GM06990 (cell line): ENCODE measurements around the gene LSM7.

ENCODE experiments used
- DNase-seq: peaks from one replicate; pipeline ENCODE4 v3.0.0-alpha.2; 2011; ENCODE audit not compliant: insufficient read length; ENCODE audit errors: extremely low read depth
- H3K27me3 ChIP-seq: replicated peaks from 2 replicates; pipeline ENCODE4 v1.6.0; 2011; ENCODE audit warnings: low read length; ENCODE audit not compliant: control insufficient read depth, insufficient read depth
- H3K36me3 ChIP-seq: 2 replicates; pipeline ENCODE4 v1.5.1; 2011; ENCODE audit warnings: low read length; ENCODE audit not compliant: control insufficient read depth, insufficient read depth
- H3K4me3 ChIP-seq: replicated peaks from 2 replicates; pipeline ENCODE4 v1.5.1; 2011; ENCODE audit warnings: low read depth, mild to moderate bottlenecking, control low read depth, low read length
- TF ChIP-seq, protein P1 (sequence below): IDR thresholded peaks from 2 replicates; pipeline ENCODE4 v1.5.1; 2011; ENCODE audit warnings: low read length, control low read depth, mild to moderate bottlenecking, inconsistent platforms; ENCODE audit not compliant: insufficient read depth, poor library complexity, severe bottlenecking

LSM7 gene

GRCh38 chr19:2324220-2324948, 4.0 kb downstream of the LSM7 start:
- Histone ChIP-seq H3K36me3 (peaks cover 13% of the 10 kb centered on the region), H3K27me3 (no peaks in the 10 kb centered on the region), H3K4me3 (peak overlapping the region; percentile 15)
- DNase-seq: no peak
- TF ChIP-seq, protein P1, sequence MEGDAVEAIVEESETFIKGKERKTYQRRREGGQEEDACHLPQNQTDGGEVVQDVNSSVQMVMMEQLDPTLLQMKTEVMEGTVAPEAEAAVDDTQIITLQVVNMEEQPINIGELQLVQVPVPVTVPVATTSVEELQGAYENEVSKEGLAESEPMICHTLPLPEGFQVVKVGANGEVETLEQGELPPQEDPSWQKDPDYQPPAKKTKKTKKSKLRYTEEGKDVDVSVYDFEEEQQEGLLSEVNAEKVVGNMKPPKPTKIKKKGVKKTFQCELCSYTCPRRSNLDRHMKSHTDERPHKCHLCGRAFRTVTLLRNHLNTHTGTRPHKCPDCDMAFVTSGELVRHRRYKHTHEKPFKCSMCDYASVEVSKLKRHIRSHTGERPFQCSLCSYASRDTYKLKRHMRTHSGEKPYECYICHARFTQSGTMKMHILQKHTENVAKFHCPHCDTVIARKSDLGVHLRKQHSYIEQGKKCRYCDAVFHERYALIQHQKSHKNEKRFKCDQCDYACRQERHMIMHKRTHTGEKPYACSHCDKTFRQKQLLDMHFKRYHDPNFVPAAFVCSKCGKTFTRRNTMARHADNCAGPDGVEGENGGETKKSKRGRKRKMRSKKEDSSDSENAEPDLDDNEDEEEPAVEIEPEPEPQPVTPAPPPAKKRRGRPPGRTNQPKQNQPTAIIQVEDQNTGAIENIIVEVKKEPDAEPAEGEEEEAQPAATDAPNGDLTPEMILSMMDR: no peak

DNA sequence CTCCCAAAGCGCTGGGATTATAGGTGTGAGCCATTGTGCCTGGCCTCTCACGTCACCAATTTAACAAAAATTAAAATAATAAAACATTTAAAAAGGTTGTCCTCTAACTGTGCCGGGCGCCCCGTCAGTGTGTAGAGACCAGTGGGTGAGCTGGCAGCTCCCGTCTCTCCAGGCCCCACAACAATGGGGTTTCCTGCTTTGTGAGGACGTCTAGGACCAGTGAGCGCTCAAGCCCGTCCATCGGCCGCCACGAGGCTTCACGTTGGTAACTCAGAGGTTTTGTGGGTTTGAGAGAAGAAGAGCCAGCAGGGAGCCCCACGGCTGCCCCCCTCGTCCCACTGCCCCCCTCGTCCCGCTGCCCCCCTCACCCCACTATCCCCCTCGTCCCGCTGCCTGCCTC, 4.7 kb downstream of the LSM7 start:
- Histone ChIP-seq H3K4me3 (no peak overlapping the region), H3K27me3 (no peaks in the 10 kb centered on the region), H3K36me3 (peaks cover 13% of the 10 kb centered on the region)
- DNase-seq: no peak
- TF ChIP-seq, protein P1: no peak

DNA sequence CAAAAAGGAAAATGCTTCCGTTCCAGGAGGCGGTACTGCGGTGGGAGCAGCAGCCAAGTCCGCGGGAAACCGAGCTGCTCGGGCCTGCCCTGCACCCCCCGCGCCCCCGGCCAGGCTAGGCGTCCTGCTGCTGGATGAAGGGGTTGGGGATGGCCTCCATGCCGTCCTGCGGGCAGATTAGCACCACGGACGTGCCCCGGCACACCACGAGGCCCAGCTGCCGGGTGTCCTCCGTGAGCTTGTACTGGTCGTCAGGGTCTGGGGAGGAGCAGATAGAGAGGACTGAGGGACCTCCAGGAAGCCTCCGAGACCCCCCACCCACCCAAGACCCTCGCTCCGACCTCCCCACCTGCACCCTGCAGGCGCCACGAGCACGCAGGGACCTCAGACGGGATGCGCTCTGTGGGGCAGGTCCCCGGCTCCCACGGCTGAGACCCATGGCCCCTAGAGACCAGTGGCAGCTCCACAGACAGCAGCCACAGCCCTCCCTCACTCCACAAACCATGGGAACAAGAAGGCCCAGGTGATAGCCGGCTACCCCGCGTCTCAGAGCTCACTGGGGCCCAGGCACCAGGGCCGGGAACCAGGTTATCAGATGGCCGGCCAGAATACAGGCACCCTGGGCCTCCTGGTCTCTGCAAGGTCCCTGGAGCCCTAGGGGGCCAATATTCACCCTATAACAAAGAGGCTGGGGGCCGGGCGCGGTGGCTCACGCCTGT, 6.7 kb downstream of the LSM7 start:
- H3K27me3 ChIP-seq: no peaks in the 10 kb centered on the region
- no peak for DNase-seq
- TF ChIP-seq, protein P1: no peak
- no peak overlapping the region for H3K4me3 ChIP-seq
- H3K36me3 ChIP-seq: peaks cover 13% of the 10 kb centered on the region

- Histone ChIP-seq H3K4me3 (no peak overlapping the region), H3K27me3 (no peaks in the 10 kb centered on the region), H3K36me3 (peaks cover 10% of the 10 kb centered on the region)
- TF ChIP-seq, protein P1: no peak
- DNase-seq: no peak
Measured at GRCh38 chr19:2320939-2321338, 7.4 kb downstream of the LSM7 start.

DNA sequence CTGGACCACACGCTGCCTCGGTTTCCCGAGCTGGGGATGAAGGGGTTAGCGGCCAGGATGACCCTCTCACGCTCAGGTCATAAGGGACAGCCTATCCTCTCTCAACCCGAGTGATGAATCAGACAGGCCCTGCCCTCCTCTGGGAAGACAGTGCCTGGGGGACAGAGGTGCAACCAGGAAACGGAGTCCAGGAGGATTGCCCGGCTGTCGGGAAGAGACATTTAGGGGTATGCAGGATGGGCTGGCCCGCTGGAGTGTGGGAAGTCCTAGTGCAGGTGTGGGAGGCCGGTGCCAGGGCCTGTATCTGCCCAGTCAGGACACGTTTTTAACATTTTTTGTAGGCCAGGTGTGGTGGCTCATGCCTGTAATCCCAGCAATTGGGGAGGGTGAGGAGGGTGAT, 8.3 kb downstream of the LSM7 start:
- DNase-seq: no peak
- peaks cover 6% of the 10 kb centered on the region for H3K36me3 ChIP-seq
- TF ChIP-seq, protein P1: no peak
- H3K4me3 ChIP-seq: no peak overlapping the region
- H3K27me3 ChIP-seq: no peaks in the 10 kb centered on the region
